ENCODE measurements around the gene ST3GAL2. TPM values are rescaled to one million over a fixed set of nuclear protein-coding genes. Genes with fewer than 3 reads are reported as not detected.
A peak's percentile ranks its signal among the peaks of the same experiment; 100 is the strongest.

The ST3GAL2 gene
- total and polyA plus RNA-seq, 2 donors from 2014 or later: 10.6 to 28.6 TPM

DNA sequence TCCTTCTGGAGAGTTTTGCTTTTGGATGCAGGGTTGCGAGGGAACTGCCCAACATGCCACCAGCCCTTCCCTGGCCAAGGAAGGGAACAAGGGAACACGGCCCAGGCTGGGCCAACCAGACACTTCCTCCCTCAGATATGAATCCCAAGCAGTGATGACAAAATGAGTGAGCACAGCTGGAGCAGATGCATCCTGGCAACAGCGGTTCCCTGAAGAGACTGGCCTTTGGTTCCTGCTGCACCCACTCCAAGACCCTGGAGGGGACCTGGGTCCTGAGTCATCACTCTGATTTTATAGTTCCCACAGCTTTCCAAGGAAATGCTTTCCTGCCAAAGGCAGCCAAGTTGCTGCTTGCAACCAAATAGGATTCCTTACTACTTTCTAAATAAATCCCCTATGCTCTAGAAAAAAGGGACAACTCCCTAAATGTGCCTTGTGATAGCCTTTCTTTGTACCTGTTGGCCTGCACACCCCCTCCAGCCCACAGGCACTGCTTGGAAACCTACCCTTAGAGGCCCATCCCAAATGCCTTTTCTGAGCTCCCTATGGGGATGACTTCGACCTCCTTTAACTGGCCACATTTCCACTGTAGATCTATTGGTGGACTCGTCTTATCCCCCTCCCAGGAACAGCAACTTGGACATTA, 5.3 kb downstream of the ST3GAL2 start:
- Histone ChIP-seq H3K36me3 (ENCODE audit: control insufficient read depth in 2 of 3, insufficient read depth in 3 of 3, low read length in 3 of 3) (peaks cover 0 to 5% (median 2%) of the 10 kb centered on the region in 3 donors), H3K4me1 (ENCODE audit: control insufficient read depth in 2 of 3, insufficient read depth in 2 of 3, low read depth in 1 of 3, low read length in 3 of 3) (peaks cover 15 to 55% (median 32%) of the 10 kb centered on the region in 3 donors), H3K9me3 (ENCODE audit: control insufficient read depth in 2 of 3, insufficient read depth in 1 of 3, low read length in 3 of 3) (no peaks in the 10 kb centered on the region), H3K27ac (ENCODE audit: low read depth in 2 of 2, low read length in 2 of 2) (peak overlapping the region in 1 of 2 donors; percentile 14), H3K9ac (ENCODE audit: low read length in 3 of 3) (no peak overlapping the region), H3K27me3 (ENCODE audit: control insufficient read depth, insufficient read depth, low read length) (no peaks in the 10 kb centered on the region), H3K4me3 (ENCODE audit: low read length in 3 of 3) (no peak overlapping the region)
- no peak for FAIRE-seq
- DNase-seq: peak in 4 of 5 donors; percentile 35 to 86 (median 56)
- intact Hi-C loops (cut with DNase I): no loop called here
- TF ChIP-seq, protein P1, sequence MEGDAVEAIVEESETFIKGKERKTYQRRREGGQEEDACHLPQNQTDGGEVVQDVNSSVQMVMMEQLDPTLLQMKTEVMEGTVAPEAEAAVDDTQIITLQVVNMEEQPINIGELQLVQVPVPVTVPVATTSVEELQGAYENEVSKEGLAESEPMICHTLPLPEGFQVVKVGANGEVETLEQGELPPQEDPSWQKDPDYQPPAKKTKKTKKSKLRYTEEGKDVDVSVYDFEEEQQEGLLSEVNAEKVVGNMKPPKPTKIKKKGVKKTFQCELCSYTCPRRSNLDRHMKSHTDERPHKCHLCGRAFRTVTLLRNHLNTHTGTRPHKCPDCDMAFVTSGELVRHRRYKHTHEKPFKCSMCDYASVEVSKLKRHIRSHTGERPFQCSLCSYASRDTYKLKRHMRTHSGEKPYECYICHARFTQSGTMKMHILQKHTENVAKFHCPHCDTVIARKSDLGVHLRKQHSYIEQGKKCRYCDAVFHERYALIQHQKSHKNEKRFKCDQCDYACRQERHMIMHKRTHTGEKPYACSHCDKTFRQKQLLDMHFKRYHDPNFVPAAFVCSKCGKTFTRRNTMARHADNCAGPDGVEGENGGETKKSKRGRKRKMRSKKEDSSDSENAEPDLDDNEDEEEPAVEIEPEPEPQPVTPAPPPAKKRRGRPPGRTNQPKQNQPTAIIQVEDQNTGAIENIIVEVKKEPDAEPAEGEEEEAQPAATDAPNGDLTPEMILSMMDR (IDR thresholded peaks at IDR 0.05; ENCODE audit: borderline replicate concordance, extremely low read depth, insufficient read depth): no peak

DNA sequence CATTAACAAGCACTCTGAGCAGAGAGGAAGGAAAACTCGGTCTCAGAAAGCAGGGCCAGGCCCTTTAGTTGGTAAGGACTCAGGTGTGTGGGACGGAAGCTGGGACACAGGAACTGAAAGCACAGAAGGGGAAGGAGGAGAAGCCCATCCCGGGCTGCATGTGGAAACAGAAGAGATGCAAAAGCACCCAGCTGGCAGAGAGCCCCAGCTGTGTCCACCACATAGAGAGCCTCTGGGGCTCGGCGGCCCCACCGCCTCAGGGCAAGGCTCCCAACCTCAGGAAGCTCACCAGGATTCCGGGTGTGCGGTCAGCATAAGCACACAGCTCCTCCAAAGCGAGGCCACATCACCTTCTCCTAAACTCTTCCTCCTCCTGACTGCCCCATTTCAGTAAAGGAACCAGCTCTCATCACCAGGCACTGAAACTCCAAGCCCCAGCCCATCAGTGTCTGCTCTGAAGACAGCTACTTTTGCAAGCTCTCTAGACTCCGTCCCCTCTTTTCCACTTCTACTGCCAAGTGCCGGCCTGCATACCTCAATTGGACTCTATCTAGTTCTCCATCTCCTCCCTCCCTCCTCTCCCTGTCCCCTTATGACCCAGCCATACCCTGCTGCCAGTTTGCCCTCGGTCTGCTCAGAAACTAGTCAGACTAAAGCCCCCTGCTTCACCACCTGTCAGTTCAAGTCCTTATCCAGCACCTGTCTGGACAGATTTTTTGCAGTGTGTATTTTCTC, 6.0 kb downstream of the ST3GAL2 start:
- Histone ChIP-seq H3K27me3 (ENCODE audit: control insufficient read depth, insufficient read depth, low read length) (no peaks in the 10 kb centered on the region), H3K4me1 (ENCODE audit: control insufficient read depth in 2 of 3, insufficient read depth in 2 of 3, low read depth in 1 of 3, low read length in 3 of 3) (peaks cover 19 to 57% (median 37%) of the 10 kb centered on the region in 3 donors), H3K36me3 (ENCODE audit: control insufficient read depth in 2 of 3, insufficient read depth in 3 of 3, low read length in 3 of 3) (peaks cover 0 to 5% (median 2%) of the 10 kb centered on the region in 3 donors), H3K4me3 (ENCODE audit: low read length in 3 of 3) (no peak overlapping the region), H3K9ac (ENCODE audit: low read length in 3 of 3) (no peak overlapping the region), H3K27ac (ENCODE audit: low read depth in 2 of 2, low read length in 2 of 2) (peak overlapping the region; percentile 11 to 23), H3K9me3 (ENCODE audit: control insufficient read depth in 2 of 3, insufficient read depth in 1 of 3, low read length in 3 of 3) (no peaks in the 10 kb centered on the region)
- FAIRE-seq (no peak), DNase-seq (no peak)
- intact Hi-C loops (cut with DNase I): no loop called here
- TF ChIP-seq, protein P1 (IDR thresholded peaks at IDR 0.05; ENCODE audit: borderline replicate concordance, extremely low read depth, insufficient read depth): no peak

DNA sequence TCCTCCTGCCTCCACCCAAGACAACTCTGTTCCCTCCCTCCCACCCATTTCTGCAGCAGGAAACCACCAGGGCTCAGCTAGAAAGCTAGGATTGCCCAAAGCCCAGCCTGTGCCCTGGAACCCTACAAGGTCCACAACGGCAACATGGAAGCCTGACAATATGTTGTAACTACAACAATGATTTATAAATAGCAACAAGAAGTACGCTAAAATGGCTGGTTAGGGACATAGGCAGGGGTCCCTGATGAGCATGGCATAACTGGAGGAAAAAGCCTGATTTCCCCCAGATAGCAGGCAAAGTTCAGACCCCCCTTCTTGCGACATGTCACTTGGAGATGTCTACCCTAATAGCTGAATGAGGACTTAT, 6.6 kb downstream of the ST3GAL2 start:
- FAIRE-seq (no peak), DNase-seq (no peak)
- Histone ChIP-seq H3K27me3 (ENCODE audit: control insufficient read depth, insufficient read depth, low read length) (no peaks in the 10 kb centered on the region), H3K9me3 (ENCODE audit: control insufficient read depth in 2 of 3, insufficient read depth in 1 of 3, low read length in 3 of 3) (no peaks in the 10 kb centered on the region), H3K27ac (ENCODE audit: low read depth in 2 of 2, low read length in 2 of 2) (no peak overlapping the region), H3K4me3 (ENCODE audit: low read length in 3 of 3) (no peak overlapping the region), H3K9ac (ENCODE audit: low read length in 3 of 3) (no peak overlapping the region), H3K36me3 (ENCODE audit: control insufficient read depth in 2 of 3, insufficient read depth in 3 of 3, low read length in 3 of 3) (peaks cover 0 to 5% (median 2%) of the 10 kb centered on the region in 3 donors), H3K4me1 (ENCODE audit: control insufficient read depth in 2 of 3, insufficient read depth in 2 of 3, low read depth in 1 of 3, low read length in 3 of 3) (peaks cover 22 to 58% (median 42%) of the 10 kb centered on the region in 3 donors)
- TF ChIP-seq, protein P1 (IDR thresholded peaks at IDR 0.05; ENCODE audit: borderline replicate concordance, extremely low read depth, insufficient read depth): no peak
- intact Hi-C loops (cut with DNase I): no loop called here
